Neuronal stem cell (in vitro differentiated cells): ENCODE results near the gene GIGYF2.
"Not testable (repeated sequence)": the region's sequence is repeated elsewhere in the genome, so short reads cannot be mapped to it uniquely, and the experiment has no call there.

Experiments
- DNase-seq: peaks from one replicate; pipeline ENCODE4 v3.0.0-alpha.2; 2013; ENCODE audit warnings: low spot score
- H2AFZ ChIP-seq: one replicate; pipeline ENCODE4 v1.6.1; 2013; ENCODE audit warnings: mild to moderate bottlenecking, low read length, inconsistent platforms
- H2AK5ac ChIP-seq: 2 replicates; pipeline ENCODE4 v1.6.1; 2013; ENCODE audit warnings: low read depth, mild to moderate bottlenecking, inconsistent platforms, low read length, moderate library complexity, mixed read lengths
- H2BK120ac ChIP-seq: 2 replicates; pipeline ENCODE4 v1.6.1; 2013; ENCODE audit warnings: low read depth, mild to moderate bottlenecking, inconsistent platforms, low read length, moderate library complexity, mixed read lengths
- H2BK12ac ChIP-seq: one replicate; pipeline ENCODE4 v1.6.1; 2013; ENCODE audit warnings: low read length, inconsistent platforms
- H2BK15ac ChIP-seq: 2 replicates; pipeline ENCODE4 v1.6.1; 2013; ENCODE audit warnings: mild to moderate bottlenecking, low read length, inconsistent platforms, mixed read lengths
- H2BK5ac ChIP-seq: one replicate; pipeline ENCODE4 v1.6.1; 2013; ENCODE audit warnings: inconsistent platforms, mild to moderate bottlenecking, low read length, moderate library complexity
- H3K14ac ChIP-seq: one replicate; pipeline ENCODE4 v1.6.1; 2013; ENCODE audit warnings: low read length, inconsistent platforms
- H3K18ac ChIP-seq: 2 replicates; pipeline ENCODE4 v1.6.1; 2013; ENCODE audit warnings: low read length, inconsistent platforms
- H3K23ac ChIP-seq: 2 replicates; pipeline ENCODE4 v1.6.1; 2013; ENCODE audit warnings: low read depth, mild to moderate bottlenecking, mixed read lengths, low read length, inconsistent platforms; ENCODE audit not compliant: poor library complexity
- H3K27ac ChIP-seq: replicated peaks from 3 replicates; pipeline ENCODE4 v1.5.1; 2013; ENCODE audit warnings: low read length, inconsistent platforms
- H3K27me3 ChIP-seq, 3 experiments: 2 replicates each; pipeline ENCODE4 v1.6.1; 2013; ENCODE audit warnings: low read length in 3 of 3, mild to moderate bottlenecking in 2 of 3, inconsistent platforms in 1 of 3, low read depth in 1 of 3, mixed read lengths in 1 of 3, moderate library complexity in 1 of 3; ENCODE audit not compliant: control insufficient read depth in 3 of 3, insufficient read depth in 3 of 3
- H3K36me3 ChIP-seq, 2 donors: replicated peaks in 1 of 2; 2 replicates each; pipeline ENCODE4 v1.6.1; 2013; ENCODE audit warnings: low read length in 2 of 2; ENCODE audit not compliant: control insufficient read depth in 2 of 2, insufficient read depth in 2 of 2
- H3K4ac ChIP-seq: 2 replicates; pipeline ENCODE4 v1.6.1; 2013; ENCODE audit warnings: inconsistent platforms, mild to moderate bottlenecking, low read length, moderate library complexity
- H3K4me1 ChIP-seq, 2 donors: 1 replicate in 1 of 2; 2 replicates in 1 of 2; pipeline ENCODE4 v1.6.1; 2013; ENCODE audit warnings: low read length in 2 of 2, low read depth in 1 of 2; ENCODE audit not compliant: control insufficient read depth in 2 of 2, insufficient read depth in 1 of 2
- H3K4me2 ChIP-seq: one replicate; pipeline ENCODE4 v1.6.1; 2013; ENCODE audit warnings: mild to moderate bottlenecking, low read length, inconsistent platforms; ENCODE audit not compliant: insufficient read depth, poor library complexity, severe bottlenecking
- H3K4me3 ChIP-seq, 2 donors: 2 replicates each; pipeline ENCODE4 v1.5.1; 2013; ENCODE audit warnings: low read length in 2 of 2, mild to moderate bottlenecking in 2 of 2, inconsistent platforms in 1 of 2, moderate library complexity in 1 of 2
- H3K79me1 ChIP-seq: one replicate; pipeline ENCODE4 v1.6.1; 2013; ENCODE audit warnings: low read depth, mild to moderate bottlenecking, inconsistent platforms, low read length, moderate library complexity
- H3K9ac ChIP-seq: one replicate; pipeline ENCODE4 v1.6.1; 2013; ENCODE audit warnings: mild to moderate bottlenecking, low read depth, low read length, inconsistent platforms; ENCODE audit not compliant: poor library complexity
- H3K9me3 ChIP-seq, 2 donors: replicated peaks in 1 of 2; 2 replicates each; pipeline versions ENCODE3 to v1.6.1; 2013; ENCODE audit warnings: low read length in 2 of 2, mild to moderate bottlenecking in 2 of 2, inconsistent platforms in 1 of 2, low read depth in 1 of 2, mixed read lengths in 1 of 2, moderate library complexity in 1 of 2; ENCODE audit not compliant: control insufficient read depth in 2 of 2, insufficient read depth in 1 of 2
- H4K8ac ChIP-seq: one replicate; pipeline ENCODE4 v1.6.1; 2013; ENCODE audit warnings: low read depth, mild to moderate bottlenecking, inconsistent platforms, low read length, moderate library complexity
- H4K91ac ChIP-seq: one replicate; pipeline ENCODE4 v1.6.1; 2013; ENCODE audit warnings: low read length, low read depth, mild to moderate bottlenecking, inconsistent platforms; ENCODE audit not compliant: poor library complexity
- WGBS, 2 donors: extraction: QIAGEN DNeasy Blood & Tissue Kit; methylation state at CpG; one replicate each; pipeline ENCODE4 v1.1.7; 2013; ENCODE audit warnings: missing lambda C conversion rate in 2 of 2, mixed read lengths in 1 of 2; ENCODE audit not compliant: insufficient read length in 2 of 2, insufficient replicate concordance in 1 of 2; ENCODE audit errors: extremely low coverage in 2 of 2; 5-methylcytosine and 5-hydroxymethylcytosine counted together

The GIGYF2 gene

GRCh38 chr2:232683368-232683767 is 13.8 kb upstream of the GIGYF2 start:
- no peak overlapping the region for H2AK5ac ChIP-seq
- no peak overlapping the region for H3K9ac ChIP-seq
- no peaks in the 10 kb centered on the region for H3K79me1 ChIP-seq
- no peak overlapping the region for H4K91ac ChIP-seq
- H3K18ac ChIP-seq = no peak overlapping the region
- H3K4me2 ChIP-seq = no peak overlapping the region
- no peak overlapping the region for H3K4ac ChIP-seq
- H2BK120ac ChIP-seq = no peak overlapping the region
- H2BK12ac ChIP-seq = no peak overlapping the region
- H3K14ac ChIP-seq = no peak overlapping the region
- no peaks in the 10 kb centered on the region for H3K9me3 ChIP-seq
- H3K27me3 ChIP-seq = peaks cover 0 to 4% (median 0%) of the 10 kb centered on the region in 3 experiments
- no peaks in the 10 kb centered on the region for H3K36me3 ChIP-seq
- H2BK15ac ChIP-seq = no peak overlapping the region
- no peak overlapping the region for H3K23ac ChIP-seq
- no peak for DNase-seq
- no peak overlapping the region for H2AFZ ChIP-seq
- H3K4me3 ChIP-seq = no peak overlapping the region
- H3K4me1 ChIP-seq = no peaks in the 10 kb centered on the region
- no peak overlapping the region for H3K27ac ChIP-seq
- no peak overlapping the region for H4K8ac ChIP-seq
- no peak overlapping the region for H2BK5ac ChIP-seq
- WGBS, 2 donors = no CpG with 5 or more reads among the region's 1 CpG

- not testable (repeated sequence) for H3K4me3 ChIP-seq, H3K4me1 ChIP-seq, H3K9me3 ChIP-seq, H3K14ac ChIP-seq, H4K8ac ChIP-seq, H3K9ac ChIP-seq, H2BK15ac ChIP-seq, H2AFZ ChIP-seq, H2AK5ac ChIP-seq, H3K79me1 ChIP-seq, H2BK5ac ChIP-seq, H3K36me3 ChIP-seq, DNase-seq, H2BK12ac ChIP-seq, H2BK120ac ChIP-seq, H3K18ac ChIP-seq, H3K27me3 ChIP-seq, H3K4me2 ChIP-seq, H3K4ac ChIP-seq, H4K91ac ChIP-seq, H3K23ac ChIP-seq, H3K27ac ChIP-seq
- WGBS, 2 donors = no CpG with 5 or more reads among the region's 6 CpGs
Measured at GRCh38 chr2:232685391-232685790, 11.7 kb upstream of the GIGYF2 start.

GRCh38 chr2:232687382-232688160 is 9.6 kb upstream of the GIGYF2 start:
- WGBS, 2 donors = no CpG with 5 or more reads among the region's 11 CpGs
- H2AFZ ChIP-seq = no peak overlapping the region
- H2BK120ac ChIP-seq = no peak overlapping the region
- H3K9me3 ChIP-seq = peaks cover 0 to 3% of the 10 kb centered on the region in 2 donors
- no peak overlapping the region for H3K18ac ChIP-seq
- H3K23ac ChIP-seq = no peak overlapping the region
- no peaks in the 10 kb centered on the region for H3K4me1 ChIP-seq
- H3K4me3 ChIP-seq = no peak overlapping the region
- H3K79me1 ChIP-seq = no peaks in the 10 kb centered on the region
- no peak overlapping the region for H3K27ac ChIP-seq
- no peak overlapping the region for H2BK5ac ChIP-seq
- no peak overlapping the region for H2BK15ac ChIP-seq
- peaks cover 0 to 4% (median 0%) of the 10 kb centered on the region in 3 experiments for H3K27me3 ChIP-seq
- no peak overlapping the region for H3K4ac ChIP-seq
- H3K9ac ChIP-seq = no peak overlapping the region
- no peak overlapping the region for H4K8ac ChIP-seq
- H4K91ac ChIP-seq = no peak overlapping the region
- DNase-seq = no peak
- no peak overlapping the region for H3K14ac ChIP-seq
- no peaks in the 10 kb centered on the region for H3K36me3 ChIP-seq
- H3K4me2 ChIP-seq = no peak overlapping the region
- peak overlapping the region; percentile 6 for H2AK5ac ChIP-seq
- H2BK12ac ChIP-seq = no peak overlapping the region

- Histone ChIP-seq H3K36me3 (no peaks in the 10 kb centered on the region), H2AFZ (no peak overlapping the region), H4K8ac (no peak overlapping the region), H2BK5ac (no peak overlapping the region), H3K9me3 (peaks cover 0 to 3% of the 10 kb centered on the region in 2 donors), H2BK12ac (no peak overlapping the region), H2BK15ac (no peak overlapping the region), H3K4me3 (no peak overlapping the region), H3K4me2 (no peak overlapping the region), H3K14ac (no peak overlapping the region), H3K18ac (no peak overlapping the region), H3K27ac (no peak overlapping the region), H4K91ac (no peak overlapping the region), H3K79me1 (no peaks in the 10 kb centered on the region), H3K9ac (no peak overlapping the region), H2BK120ac (no peak overlapping the region), H3K27me3 (peaks cover 0 to 4% (median 0%) of the 10 kb centered on the region in 3 experiments), H2AK5ac (no peak overlapping the region), H3K4ac (no peak overlapping the region), H3K4me1 (no peaks in the 10 kb centered on the region), H3K23ac (no peak overlapping the region)
- no CpG with 5 or more reads among the region's 7 CpGs for WGBS, 2 donors
- no peak for DNase-seq
Measured at GRCh38 chr2:232688201-232688600, 8.9 kb upstream of the GIGYF2 start.
